Left hindlimb (tissue), 1 donor: ENCODE results near the gene TEDDM1.
"Not testable (repeated sequence)": the region's sequence is repeated elsewhere in the genome, so short reads cannot be mapped to it uniquely, and the experiment has no call there.

ENCODE experiments used
- DNase-seq: peaks from one replicate; pipeline ENCODE4 v3.0.0-alpha.2; 2018

The TEDDM1 gene, protein sequence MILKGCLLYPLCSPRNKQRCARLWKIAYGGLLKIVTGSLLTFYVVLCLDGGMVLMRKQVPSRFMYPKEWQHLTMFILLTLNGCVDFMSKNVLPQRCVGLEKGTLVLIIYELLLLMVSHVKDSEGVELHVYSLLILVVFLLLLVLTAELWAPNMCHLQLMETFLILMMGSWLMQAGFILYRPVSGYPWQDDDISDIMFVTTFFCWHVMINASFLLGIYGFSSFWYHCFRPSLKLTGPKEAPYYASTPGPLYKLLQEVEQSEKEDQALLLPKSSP

DNA sequence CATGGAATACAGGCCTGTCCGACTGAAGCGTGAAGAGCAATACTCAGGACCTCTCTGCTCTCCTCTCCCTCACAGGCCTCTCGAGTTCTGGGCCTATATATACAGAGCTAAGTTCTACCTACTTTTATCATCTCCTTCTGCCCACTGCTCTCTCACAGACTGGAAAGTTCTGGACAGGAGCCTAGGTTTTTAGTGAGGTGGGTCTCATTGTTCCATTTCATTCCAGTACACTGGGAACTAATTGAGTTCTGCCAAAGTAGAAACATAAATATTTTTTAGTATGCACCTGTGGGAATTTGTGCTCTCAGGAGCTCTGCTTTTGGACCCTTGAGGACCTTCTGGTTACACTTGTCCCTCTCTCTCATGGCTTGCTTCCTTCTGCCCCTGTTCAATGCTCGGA is at the start of gene TEDDM1:
Gene TEDDM1 (minus strand): TSS at position 101 of the 400 bp plus-strand sequence. CDS start 182 bp downstream, outside the sequence.
- DNase-seq = no peak

DNA sequence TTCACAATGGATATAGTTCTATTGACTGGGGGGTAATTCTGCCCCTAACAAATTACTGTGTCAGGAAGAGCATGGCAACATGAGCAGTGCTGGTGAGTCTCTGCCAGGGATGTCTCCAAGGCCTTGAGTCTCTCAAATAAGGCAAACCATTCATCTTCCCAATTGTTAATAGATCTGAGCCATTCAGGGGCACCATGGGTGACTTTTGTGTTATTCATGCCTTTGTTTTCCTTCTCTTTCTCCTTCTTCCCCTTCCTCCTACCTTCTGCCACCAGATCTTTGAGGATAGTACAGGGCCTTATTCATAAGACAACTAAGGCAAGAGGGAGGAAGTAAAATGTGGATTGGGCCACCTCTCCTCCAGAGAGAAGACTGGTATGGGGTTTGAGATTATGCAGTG is 49.6 kb upstream of the TEDDM1 start, which contains the start of gene RGSL1:
Gene RGSL1 (plus strand): TSS at position 60 of the 400 bp plus-strand sequence. CDS start 20 bp downstream, at position 80.
- DNase-seq = no peak

DNA sequence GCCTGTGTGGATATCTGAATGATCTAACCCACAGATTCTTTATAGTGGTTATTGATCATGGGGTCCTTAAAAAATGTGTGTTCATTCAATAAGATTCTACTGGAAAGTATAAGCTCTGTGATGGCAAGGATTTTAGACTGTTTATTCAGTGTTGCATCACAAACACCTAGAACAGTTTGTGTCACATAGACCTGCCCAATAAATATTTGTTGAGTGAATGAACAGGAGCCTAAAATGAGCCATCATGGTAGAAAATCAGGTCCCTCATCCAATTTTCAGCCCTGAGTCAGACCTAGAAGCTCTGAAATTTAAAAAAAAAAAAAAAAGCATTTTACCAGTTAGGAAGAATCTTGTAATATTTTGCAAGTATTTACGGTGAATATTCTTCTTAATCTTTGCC is 47.2 kb upstream of the TEDDM1 start:
- DNase-seq = no peak

DNA sequence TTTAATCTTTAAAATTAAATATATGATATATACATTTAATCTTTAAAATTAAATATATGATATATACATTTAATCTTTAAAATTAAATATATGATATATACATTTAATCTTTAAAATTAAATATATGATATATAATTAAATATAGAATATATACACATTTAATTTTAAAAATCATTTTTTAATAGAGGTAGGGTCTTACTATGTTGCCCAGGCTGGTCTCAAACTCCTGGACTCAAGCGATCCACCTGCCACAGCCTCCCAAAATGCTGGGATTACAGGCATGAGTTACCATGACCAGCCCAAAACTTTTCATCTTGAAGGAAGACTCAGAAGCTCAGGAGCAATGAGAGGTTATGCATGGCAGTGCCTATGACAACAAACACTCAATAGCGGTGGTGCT is 46.7 kb upstream of the TEDDM1 start:
- not testable (repeated sequence) for DNase-seq

DNA sequence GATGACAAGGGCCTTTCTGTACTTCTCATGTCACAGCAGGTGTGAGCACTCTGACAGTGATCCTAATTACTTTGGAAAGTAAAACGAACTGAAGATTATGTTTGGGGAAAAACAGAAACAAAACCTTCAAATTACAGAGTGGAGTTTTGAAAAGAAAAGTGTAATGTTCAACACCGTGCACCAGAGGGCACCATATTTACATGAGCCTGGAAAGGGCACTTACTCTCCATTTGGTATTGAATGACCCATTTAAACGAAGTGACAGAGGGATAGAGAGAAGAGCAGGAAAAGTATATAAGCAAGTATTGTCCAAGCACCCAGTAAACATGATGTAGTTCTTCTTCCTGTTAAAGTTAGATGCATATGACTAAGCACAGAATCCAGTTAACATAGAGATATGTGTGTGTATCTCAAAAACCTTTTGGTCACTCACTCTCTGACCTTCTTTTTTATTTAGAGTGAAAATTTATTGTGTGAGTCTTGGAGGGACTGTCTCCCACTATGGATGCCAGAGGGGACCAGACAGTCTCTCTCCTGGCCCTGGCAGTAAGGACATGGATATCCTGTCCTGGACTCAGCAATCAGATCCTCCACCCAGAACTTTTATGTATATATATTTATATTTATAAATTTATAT is 45.7 kb upstream of the TEDDM1 start:
- DNase-seq = no peak

DNA sequence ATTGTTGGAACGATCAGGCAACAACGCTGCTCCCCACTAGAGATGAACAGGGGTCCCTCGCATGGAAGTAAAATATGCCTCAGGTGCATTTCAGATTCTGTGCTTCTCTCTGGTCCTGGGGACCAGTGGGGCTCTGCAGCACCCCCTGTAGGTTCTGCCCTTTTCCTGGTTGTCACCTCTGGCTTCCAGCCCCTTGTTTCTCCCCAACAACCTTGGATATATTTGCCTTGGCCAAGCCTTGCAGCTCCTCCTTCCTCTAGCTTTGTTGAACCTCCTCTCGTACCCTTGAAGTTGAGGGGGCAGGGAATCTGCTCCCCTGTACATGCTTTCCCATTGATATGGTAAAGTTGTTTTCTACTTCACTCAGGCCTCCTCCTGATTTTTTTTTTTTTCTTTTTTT is 44.0 kb upstream of the TEDDM1 start:
- DNase-seq = no peak

DNA sequence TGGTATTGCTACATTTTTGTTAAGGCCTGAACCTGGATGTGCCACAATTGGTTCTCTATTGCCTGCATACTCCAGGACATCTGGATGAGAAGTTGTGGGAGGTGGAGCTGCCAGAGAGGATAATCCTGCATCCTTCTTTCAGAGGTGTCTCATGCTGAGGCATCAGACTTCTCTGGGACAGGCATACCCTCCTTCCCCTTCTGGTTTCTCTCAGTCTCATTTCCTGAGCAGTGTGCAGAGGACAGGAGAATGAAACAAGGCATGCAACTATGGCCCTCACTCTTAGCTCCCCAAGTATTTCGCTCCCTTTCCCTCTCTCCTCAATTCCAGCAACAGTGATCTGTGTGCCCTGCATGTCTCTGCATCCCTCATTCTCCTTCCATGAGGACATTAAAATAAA is 41.9 kb upstream of the TEDDM1 start:
- DNase-seq = no peak

DNA sequence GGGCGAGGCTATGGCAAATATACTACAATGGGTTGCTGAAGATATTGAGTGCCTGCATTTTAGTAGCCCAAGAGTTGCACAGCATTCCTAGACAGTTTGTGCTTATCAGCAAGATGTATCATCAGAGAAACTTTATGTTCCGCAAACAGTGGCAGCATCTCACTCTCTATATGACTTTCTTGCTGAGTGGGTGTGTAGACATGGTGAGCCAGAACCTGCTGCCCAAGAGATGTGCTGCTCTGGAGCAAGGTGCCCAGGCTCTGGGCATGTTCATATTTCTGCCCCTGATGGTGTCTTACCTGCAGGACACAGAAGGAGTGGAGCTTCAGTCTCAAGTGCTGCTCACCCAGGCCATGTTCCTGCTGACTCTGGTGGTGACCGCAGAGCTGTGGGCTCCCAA is 41.3 kb upstream of the TEDDM1 start:
- DNase-seq = no peak

DNA sequence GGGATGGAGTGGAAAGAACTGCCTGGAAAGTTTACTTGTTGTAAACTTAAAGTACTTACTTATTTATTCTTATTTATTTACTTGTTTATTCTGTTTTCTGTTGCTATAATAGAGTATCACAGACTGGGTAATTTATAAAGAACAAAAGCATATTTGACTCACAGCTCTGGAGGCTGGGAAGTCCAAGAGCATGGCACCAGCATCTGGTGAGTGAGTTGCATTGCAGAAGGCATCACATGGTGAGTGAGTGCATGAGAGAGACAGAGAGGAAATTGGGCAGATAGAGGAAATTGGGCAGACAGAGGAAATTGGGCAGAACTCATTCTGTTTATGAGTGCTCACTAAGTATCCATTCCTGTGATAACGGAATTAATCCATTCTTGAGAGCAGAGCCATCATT is 37.9 kb upstream of the TEDDM1 start:
- no peak for DNase-seq

DNA sequence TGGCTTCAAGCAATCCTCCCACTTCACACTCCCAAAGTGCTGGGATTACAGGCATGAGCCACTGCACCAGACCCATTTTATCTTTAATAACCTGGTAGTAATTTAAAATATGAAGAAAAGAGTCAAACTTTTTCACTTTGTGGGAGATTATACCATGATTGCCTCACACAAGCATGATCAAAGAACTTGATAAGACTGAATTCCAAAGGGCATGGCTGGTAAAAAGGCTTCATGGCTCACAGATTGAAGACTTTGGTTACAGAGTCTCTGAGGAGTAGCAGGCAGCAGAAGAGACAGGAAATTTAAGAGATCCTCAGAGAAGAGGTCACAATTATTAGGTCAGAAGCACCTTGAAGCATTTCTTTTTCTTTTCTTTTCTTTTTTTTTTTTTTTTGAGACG is 33.1 kb upstream of the TEDDM1 start:
- DNase-seq = no peak

DNA sequence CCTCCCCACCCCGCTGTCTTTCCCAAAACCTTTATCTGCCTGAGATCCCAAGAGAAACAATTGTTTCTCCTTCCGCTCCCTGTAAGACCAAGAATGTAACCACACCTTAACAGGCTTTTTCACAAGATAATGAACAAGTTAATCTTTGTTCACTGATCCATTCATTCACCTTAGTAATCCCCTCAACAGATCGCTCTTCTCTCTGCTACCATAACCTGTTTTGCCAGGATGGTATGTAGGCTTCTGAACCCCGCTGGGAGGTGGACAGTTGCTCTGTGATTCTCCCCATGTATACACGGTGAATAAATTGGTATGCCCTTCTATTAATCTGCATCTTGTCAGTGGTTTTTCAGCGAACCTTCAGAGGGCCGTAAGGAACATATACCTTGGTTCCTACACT is 30.8 kb upstream of the TEDDM1 start:
- no peak for DNase-seq

DNA sequence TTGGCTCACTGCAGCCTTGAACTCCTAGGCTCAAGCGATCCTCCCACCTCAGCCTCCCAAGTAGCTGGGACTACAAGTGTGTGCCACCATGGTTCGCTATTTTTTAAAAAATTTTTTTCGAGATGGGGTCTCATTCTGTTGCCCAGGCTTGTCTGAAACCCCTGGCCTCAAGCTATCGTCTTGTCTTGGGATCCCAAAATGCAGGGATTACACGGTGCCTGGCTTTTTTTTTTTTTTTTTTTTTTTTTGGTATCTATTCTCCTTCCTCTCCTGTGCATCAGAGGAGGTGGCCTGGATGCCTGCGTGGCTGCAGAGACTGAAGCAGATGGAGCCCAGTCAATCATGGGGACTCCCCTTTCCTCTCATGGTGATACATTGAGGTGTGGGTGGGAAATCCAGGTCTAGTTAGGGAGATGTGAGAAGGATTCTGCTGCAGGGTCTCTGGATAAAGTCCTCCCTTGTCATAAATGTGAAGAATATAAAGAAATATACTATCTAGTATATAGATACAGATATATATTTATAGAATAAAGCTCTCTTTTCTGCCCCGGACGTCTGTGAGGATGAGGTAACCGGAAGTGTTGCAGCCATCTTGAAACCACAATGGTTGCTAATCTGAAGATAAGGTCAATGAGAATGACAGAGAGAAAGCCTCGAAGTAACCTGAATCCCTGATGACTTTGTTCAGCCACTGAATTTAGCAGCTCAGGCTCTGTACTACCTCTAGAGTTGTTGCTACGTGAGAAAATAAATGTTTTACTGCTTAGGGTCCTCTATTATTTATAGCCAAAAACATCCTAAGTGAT is 30.0 kb upstream of the TEDDM1 start:
- no peak for DNase-seq

DNA sequence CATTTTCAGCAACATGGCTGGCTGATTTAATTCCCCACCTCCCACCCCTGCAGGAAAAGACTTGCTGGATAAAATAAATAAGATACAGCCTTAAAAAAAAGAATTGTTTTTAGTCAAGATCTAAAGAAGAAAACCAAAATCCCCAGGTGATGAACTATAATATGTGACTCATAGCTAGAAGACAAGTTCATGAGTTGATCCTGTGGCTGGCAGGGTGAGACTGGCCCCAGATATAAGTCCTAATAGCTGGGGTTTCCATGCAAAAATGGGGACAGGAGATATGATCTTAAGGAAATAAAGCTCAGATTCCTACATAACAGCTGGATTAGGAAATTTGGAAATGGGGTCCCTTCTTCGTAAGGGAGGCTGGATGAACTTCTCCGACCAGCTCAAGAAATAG is 27.6 kb upstream of the TEDDM1 start:
- no peak for DNase-seq

DNA sequence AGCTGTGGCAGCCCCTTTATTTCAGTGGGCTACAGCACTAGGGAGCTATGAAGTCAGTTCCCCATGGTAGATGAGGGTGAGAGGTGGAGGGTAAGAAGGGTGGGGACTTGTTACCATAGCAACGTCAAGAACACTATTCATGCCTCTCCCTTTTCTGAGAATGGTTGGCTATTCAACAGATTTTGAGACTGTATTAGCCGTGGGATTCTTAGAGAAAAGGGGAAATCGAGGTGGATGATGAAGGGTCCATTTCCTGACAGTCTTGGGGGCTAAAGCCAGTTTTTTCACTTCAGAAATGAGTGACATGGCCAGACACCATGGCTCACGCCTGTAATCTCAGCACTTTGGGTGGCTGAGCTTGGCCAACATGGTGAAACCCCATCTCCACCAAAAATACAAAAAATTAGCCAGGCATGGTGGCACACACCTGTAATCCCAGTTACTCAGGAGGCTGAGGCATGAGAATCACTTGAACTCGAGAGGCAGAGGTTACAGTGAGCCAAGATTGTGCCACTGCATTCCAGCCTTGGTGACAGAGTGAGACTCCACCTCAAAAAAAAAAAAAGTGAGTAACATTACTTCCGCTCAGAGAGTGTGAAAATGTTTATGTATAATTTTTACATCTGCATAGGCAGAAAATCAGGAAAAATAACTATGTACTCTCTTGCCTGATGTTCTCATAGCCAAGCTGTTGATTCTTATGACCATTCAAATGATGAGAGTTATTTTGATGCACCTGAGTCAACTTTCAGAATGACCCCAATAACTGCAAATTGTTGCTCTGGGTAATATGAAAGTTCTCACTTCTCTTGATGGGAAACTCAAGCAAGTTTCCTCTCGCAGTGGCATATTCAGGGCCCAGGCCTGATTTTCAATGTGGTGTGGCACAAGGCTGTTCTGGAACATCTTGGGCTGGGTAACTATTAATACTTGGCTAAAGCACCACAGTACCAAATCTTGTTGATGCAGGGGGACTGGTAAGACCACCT is 26.3 kb upstream of the TEDDM1 start:
- no peak for DNase-seq

DNA sequence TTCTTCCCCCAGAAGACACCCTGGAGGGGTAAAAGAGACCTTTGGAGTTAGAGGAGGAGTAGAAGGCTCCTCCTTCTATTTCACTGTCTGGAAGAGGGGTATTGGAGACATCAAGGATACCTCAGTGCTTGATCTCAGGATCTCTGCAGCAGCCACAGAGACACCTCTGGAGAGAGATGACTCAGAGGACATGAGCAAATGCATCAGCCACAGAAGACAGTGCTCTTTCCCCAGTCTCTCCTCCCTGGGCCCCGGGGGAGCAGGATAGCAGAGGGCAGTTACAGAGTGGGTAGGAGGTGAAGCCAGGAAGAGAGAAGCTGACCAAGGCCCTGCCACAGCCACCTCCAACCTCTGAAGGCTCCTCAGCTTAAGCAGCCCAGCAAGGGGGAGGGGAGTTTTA is 15.3 kb upstream of the TEDDM1 start:
- DNase-seq = no peak

DNA sequence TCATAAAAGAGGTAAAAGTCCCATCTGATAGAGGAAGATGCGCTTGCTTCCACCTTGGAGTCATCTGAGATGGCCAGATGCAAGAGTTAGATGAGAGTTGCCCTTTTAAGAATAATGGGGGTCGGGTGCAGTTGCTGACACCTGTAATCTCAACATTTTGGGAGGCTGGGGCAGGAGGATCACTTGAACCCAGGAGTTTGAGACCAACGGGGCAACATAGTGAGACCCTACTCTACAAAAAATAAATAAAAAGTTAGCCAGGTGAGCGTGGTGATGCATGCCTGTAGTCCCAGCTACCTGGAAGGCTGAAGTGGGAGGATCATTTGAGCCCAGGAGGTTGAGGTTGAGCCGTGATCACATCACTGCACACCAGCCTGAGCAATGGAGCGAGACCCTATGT is 13.5 kb upstream of the TEDDM1 start:
- no peak for DNase-seq

DNA sequence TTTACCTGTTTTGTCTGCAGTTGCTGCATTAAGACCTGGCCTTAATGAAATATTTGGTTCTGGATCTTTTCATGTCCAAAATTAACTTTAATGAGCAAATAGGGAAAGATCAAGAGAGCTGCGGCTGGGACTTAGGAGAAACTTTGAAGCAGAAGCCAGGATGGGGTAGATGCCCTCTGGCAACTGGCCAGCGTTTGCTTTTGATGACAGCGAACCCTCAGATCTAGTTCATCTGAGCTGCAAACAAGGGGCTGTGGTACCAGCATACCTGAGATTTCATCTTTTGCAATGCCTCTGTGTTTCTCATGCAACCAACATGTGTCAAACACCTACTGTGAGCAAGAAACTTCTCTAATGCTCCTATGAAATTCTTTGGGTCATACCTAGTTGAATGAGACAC is 13.0 kb upstream of the TEDDM1 start:
- no peak for DNase-seq

DNA sequence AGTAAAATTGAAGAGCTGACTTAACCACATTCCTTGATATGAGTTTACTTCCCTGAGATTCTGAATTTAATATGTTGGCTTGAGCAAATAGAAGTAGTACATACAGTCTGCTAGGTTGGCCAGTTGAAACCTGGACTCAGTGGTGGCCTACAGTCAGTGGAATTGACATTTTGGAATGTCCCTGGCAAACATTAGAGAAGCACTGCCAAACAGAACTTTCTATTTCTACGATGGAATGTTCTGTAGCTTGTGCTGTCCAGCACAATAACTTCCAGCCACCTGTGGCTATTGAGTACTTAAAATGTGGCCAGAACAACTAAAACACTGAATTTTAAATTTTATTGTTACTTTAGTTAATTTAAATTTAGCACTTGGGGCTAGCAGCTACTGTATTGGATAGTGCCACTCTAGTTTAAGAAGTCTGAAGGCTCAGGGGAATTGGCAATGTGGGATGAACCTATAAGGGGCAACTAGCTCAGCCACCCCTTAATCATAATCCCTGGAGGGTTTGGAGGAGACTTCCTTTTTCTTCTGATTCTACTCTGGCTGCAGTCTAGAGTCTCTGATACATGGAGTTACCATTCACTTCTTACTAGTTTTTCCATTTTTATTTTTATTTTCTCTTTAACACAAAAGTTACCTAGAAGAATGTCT is 10.3 kb upstream of the TEDDM1 start:
- no peak for DNase-seq

DNA sequence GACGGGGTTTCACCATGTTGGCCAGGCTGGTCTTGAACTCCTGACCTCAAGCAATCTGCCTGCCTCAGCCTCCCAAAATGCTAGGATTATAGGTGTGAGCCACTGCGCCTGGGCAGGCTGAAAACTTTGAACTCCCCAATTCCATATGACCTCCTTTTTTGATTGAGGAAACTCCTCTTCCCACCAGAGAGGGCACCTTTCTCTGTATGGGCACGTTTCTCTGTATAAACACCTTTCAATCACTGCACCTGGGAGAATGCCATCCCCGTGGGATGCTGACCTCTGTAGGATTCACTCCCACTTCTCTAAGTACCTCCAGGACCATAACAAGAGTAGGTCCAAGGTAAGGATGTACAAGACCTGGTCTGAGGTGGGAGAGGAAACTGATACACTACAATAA is 9.7 kb upstream of the TEDDM1 start:
- no peak for DNase-seq

DNA sequence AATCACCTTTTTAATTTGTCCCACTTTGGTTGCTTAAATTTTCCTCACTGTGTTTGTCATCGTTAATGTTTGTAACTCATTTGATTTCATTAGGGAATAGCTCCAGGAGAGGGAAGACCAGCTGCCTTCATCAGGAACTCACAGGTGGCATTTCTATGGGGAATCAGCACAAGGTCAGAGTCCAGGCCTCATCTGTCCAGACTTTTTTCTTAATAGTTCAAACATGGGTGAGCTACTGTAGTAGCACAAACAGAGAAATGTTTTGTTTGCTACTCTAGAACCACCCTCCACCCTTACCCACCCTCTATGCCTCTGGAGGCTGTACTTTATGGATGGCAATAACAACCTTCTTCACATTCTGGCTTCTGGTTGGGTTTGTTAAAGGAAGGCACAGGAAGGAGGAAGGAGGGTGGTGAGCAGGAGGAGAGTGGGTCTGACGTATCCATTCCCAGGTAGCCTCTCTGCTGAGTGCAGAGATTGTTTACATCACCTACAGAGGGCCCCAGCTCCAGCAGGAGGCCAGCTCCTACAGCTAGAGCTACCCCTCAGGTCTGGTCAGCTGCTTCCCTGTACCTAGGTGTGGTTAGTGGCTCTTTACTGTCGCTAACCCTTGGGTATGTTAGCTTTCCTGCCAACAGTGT is 8.1 kb upstream of the TEDDM1 start:
- DNase-seq = no peak

DNA sequence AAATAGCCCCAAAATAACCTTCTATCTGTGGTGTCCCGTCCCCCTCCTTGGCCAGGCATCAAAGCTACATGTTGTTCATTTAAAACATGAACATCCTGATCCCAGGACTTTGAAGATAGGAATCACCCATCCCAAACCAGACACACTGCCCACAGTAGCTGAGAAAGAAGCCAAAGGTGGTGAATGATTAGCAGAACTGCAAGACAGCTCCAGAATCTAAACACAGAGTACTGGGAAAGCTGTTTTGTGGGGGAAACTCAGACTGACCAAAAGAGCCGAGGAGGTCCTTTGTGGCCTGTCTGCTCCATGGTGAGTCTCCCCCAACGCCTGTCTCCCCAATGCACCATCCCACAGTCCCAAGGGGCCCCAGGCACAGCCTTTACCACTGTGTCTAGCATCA is 7.3 kb upstream of the TEDDM1 start:
- DNase-seq = no peak

DNA sequence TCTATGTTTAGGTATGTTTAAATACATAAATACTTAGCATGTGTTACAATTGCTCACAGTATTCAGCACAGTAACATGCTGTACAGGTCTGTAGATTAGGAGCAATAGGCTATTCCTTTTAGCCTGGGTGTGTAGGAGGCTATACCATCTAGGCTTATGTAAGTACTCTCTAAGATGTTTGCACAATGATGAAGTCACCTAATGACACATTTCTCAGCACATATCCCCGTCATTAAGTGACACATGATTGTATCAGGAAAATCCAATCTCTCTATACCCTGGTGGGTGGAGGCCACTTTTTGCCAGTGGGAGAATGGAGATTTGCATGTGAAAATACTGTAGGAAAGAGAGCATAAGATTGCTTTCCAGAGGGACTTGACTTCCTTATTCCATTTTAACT is 5.5 kb upstream of the TEDDM1 start:
- DNase-seq = no peak
